Activated T-cell treated with anti-CD3 and anti-CD28 coated beads for 24 hours (primary cell): Measurements from ENCODE around the gene PROZ.
"Not testable (repeated sequence)": the region's sequence is repeated elsewhere in the genome, so short reads cannot be mapped to it uniquely, and the experiment has no call there.

ENCODE experiments used
- DNase-seq: peaks from one replicate; pipeline ENCODE4 v3.0.0-alpha.2; 2020; ENCODE audit warnings: low read depth

The PROZ gene

GRCh38 chr13:113157929-113158747 lies at the start of gene PROZ:
Gene PROZ (plus strand): TSS chr13:113158648. CDS start chr13:113158661, 13 bp downstream.
- no peak for DNase-seq

GRCh38 chr13:113109151-113110047 lies 49.0 kb upstream of the PROZ start:
- no peak for DNase-seq

GRCh38 chr13:113110048-113110851 lies 48.2 kb upstream of the PROZ start:
- peak; percentile 9 for DNase-seq

GRCh38 chr13:113110852-113111315 lies 47.6 kb upstream of the PROZ start:
- DNase-seq = no peak

GRCh38 chr13:113111821-113112220 lies 46.6 kb upstream of the PROZ start:
- not testable (repeated sequence) for DNase-seq

- not testable (repeated sequence) for DNase-seq
Observed at GRCh38 chr13:113112475-113112874, 46.0 kb upstream of the PROZ start.

- DNase-seq = no peak
Observed at GRCh38 chr13:113112893-113113845, 45.3 kb upstream of the PROZ start.

GRCh38 chr13:113113846-113114271 lies 44.6 kb upstream of the PROZ start:
- no peak for DNase-seq

GRCh38 chr13:113114511-113115362 lies 43.7 kb upstream of the PROZ start:
- no peak for DNase-seq

GRCh38 chr13:113115363-113116205 lies 42.9 kb upstream of the PROZ start:
- DNase-seq = no peak

GRCh38 chr13:113116206-113116800 lies 42.1 kb upstream of the PROZ start:
- DNase-seq = no peak

GRCh38 chr13:113116871-113117271 lies 41.6 kb upstream of the PROZ start:
- DNase-seq = no peak

- no peak for DNase-seq
Observed at GRCh38 chr13:113117335-113117872, 41.0 kb upstream of the PROZ start.

GRCh38 chr13:113117911-113118260 lies 40.6 kb upstream of the PROZ start:
- DNase-seq = no peak

GRCh38 chr13:113118261-113119021 lies 40.0 kb upstream of the PROZ start:
- no peak for DNase-seq

GRCh38 chr13:113119166-113119821 lies 39.2 kb upstream of the PROZ start:
- no peak for DNase-seq

GRCh38 chr13:113119822-113120189 lies 38.6 kb upstream of the PROZ start:
- DNase-seq = no peak
